ENCODE measurements around the gene USHBP1.

DNA sequence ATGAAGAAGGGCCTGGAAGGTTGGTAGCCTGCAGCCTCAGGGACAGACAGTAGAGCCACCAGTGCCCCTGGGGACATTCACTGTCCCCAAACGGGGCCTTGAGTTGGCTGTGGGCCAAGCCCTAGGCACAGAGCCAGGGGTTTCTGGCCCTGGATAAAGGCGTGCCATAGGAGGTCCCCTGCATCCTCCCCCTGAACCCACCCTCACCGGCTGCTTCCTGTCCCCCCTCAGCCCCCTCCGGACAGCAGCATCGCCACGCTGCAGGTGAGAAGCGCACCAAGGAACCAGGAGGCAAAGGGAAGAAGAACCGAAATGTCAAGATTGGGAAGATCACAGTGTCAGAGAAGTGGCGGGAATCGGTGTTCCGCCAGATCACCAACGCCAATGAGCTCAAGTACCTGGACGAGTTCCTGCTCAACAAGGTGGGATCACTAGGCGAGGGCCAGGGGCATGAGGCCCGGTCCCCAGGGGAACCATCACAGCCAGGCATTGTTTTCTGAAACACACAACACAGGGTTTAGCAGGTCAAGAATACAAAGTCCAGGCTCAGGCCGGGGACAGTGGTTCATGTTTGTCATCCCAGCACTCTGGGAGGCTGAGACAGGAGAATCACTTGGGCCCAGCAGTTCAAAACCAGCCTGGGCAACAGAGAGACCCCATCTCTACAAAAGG, 64.0 kb downstream of the USHBP1 start:
- TF ChIP-seq, protein P1, sequence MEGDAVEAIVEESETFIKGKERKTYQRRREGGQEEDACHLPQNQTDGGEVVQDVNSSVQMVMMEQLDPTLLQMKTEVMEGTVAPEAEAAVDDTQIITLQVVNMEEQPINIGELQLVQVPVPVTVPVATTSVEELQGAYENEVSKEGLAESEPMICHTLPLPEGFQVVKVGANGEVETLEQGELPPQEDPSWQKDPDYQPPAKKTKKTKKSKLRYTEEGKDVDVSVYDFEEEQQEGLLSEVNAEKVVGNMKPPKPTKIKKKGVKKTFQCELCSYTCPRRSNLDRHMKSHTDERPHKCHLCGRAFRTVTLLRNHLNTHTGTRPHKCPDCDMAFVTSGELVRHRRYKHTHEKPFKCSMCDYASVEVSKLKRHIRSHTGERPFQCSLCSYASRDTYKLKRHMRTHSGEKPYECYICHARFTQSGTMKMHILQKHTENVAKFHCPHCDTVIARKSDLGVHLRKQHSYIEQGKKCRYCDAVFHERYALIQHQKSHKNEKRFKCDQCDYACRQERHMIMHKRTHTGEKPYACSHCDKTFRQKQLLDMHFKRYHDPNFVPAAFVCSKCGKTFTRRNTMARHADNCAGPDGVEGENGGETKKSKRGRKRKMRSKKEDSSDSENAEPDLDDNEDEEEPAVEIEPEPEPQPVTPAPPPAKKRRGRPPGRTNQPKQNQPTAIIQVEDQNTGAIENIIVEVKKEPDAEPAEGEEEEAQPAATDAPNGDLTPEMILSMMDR (IDR thresholded peaks at IDR 0.05): no peak
- no peak for TF ChIP-seq POLR2A (IDR thresholded peaks at IDR 0.05)
